WI38 (cell line): ENCODE data around the gene CCDC200.

Source experiments
- H3K4me3 ChIP-seq: 2 replicates; pipeline ENCODE4 v1.5.1; 2011; ENCODE audit warnings: low read depth, mild to moderate bottlenecking, control low read depth, low read length
- TF ChIP-seq, protein P1 (sequence below): IDR thresholded peaks from 2 replicates; pipeline ENCODE4 v1.5.1; 2012; ENCODE audit warnings: low read depth, mild to moderate bottlenecking, control low read depth, low read length

Gene CCDC200

DNA sequence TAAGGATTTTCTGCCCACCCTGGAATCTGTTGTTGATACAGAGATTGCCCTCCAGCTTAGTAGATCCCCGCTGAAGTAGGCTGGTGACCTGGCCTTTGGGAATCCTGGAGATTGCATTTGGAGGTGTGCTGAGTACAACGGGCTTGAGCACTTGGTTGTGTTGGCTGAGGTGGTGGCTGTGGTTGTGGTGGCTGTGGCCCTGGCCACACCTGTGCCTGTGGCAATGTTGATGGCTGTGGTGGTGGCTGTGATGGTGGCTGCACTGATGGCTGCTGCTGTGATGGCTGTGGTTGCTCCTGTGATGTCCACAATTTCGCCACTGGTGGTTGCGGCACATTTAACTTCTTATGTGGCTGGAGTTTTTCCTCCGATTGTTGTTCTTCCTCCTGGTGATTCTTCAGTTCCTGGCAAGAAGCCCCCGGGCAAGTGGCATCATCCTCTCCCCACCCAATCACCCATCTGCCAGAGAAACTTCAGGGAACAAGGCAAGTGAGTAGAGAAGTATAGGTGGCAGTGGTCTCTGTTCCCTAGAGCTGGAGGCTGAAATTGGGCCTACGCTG lies 4.2 kb downstream of the CCDC200 start:
- no peak overlapping the region for H3K4me3 ChIP-seq
- TF ChIP-seq, protein P1, sequence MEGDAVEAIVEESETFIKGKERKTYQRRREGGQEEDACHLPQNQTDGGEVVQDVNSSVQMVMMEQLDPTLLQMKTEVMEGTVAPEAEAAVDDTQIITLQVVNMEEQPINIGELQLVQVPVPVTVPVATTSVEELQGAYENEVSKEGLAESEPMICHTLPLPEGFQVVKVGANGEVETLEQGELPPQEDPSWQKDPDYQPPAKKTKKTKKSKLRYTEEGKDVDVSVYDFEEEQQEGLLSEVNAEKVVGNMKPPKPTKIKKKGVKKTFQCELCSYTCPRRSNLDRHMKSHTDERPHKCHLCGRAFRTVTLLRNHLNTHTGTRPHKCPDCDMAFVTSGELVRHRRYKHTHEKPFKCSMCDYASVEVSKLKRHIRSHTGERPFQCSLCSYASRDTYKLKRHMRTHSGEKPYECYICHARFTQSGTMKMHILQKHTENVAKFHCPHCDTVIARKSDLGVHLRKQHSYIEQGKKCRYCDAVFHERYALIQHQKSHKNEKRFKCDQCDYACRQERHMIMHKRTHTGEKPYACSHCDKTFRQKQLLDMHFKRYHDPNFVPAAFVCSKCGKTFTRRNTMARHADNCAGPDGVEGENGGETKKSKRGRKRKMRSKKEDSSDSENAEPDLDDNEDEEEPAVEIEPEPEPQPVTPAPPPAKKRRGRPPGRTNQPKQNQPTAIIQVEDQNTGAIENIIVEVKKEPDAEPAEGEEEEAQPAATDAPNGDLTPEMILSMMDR, result no peak

DNA sequence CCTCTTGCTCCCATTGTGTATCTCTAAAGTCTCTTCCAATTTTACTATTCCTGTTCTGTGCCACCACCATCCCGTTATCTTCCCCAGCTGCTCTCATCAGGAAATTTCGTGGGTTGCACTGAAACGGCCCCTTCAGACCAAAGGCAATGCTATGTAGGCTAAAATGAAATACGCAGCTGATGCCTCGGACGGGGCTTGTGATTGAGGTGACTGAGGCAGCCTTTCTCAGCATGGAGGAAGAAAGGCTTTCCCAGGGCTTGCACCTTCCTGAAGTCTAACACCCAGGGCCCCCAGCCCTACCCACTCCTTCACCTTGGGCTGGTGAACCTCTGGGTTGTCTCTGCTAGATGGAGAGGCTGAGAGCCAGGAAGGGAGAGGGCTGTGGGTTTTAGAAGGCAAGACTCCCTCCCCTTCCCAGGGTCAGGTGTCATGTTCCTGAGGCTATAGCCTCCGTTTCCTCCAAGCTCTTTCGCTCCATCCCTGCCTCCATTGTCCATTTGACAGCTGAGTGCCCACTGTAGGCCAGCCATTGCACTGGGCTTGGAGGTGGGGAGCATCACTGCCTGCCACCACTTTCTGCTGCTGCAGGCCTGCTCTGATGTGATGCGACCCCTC lies 7.8 kb downstream of the CCDC200 start:
- H3K4me3 ChIP-seq, result no peak overlapping the region
- TF ChIP-seq, protein P1, result no peak

- no peak overlapping the region for H3K4me3 ChIP-seq
- TF ChIP-seq, protein P1, result no peak
Measured at GRCh38 chr17:43219746-43220380, 8.6 kb downstream of the CCDC200 start.

DNA sequence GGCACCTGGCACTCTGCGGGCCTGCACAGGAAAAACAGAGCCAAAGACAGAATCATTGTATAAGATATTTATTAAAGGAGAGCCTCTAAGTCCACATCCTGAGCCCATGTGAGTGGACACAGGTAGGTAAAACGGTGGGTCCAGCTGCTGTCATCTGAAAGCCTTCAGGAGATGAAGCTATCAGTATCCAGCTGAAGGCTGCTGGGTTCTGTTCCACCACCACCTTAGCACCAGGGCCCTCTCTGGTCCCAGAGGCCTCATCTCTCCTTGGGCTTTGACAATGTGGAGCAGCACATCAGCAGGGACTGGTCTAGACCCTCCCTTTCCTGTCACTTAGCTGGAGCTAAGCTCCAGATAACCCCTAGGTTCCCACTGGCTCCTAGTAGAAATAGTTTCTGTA lies 9.4 kb downstream of the CCDC200 start:
- H3K4me3 ChIP-seq, result no peak overlapping the region
- TF ChIP-seq, protein P1, result no peak

DNA sequence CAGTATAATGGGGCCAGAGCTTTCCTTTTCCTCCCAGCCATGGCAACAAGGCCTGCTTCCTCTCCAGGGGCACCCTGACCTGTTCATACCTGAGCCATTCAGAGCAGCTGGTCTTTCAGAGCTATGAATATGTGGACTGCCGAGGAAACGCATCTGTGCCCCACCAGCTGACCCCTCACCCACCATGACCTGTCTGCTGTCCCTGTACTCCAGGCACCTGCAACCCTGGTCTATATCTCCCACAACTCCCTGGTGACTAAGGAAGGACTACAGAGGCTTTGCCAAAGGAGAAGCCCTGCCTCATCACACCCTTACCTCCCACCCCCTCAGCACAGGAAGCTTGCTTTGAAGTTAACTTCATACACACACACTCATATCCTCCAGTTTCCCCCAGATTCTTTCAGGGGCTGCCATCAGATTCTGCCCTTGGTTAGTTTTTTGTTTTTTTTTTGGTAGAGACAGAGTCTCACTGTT lies 10.8 kb downstream of the CCDC200 start:
- TF ChIP-seq, protein P1, result no peak

DNA sequence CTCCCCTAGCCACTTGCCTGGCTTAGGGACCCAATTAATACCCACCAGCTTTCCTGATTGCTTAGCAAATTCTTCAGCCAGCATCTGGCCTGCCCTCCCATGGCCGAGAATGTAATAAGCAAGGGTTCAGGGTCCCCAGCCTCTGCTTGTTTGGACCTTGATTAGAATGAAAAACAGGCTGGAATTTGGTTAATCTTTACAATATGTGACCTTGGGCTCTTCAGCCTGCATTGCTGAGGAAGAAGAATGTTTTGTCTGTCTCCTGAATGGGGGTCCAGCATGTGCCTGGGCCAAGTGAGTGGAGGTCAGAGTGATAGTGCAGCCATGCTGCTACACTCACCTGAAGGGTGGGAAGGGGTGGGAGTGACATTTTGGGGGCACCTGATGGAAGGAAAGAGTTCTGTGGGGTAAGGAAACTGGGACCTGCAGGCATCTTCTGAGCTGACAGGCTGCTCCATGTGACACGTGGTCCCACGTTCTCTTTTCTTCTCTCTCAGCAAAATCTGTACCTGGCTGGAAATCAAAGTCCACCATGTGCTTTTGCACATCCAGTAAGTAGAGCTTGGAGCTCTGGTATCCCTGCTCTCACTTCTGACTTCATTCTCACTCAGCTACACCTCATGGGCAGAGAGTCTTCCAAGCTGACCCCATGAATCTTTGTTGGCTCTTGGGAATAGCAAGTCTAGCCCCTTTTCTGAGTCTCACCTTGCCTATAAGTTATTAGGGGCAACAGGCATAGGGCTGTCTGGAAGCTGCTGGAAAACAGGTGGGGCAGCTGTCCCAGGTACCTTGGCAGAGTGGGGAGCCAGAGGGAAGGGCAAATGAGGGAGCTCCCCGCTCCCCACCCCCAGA lies 11.4 kb downstream of the CCDC200 start:
- TF ChIP-seq, protein P1, result no peak

More for the DNA sequence above, 10.8 kb downstream of the CCDC200 start:
- no peak overlapping the region for H3K4me3 ChIP-seq

More for the DNA sequence above, 11.4 kb downstream of the CCDC200 start:
- H3K4me3 ChIP-seq, result no peak overlapping the region
